ENCODE results near the gene EIF4A3.

GRCh38 chr17:80130992-80131391 is 15.9 kb downstream of the EIF4A3 start:
- TF ChIP-seq PATZ1 (CRISPR knock-in tag; IDR thresholded peaks at IDR 0.05; ENCODE audit: borderline replicate concordance) (no peak), ZFP30 (CRISPR knock-in tag; IDR thresholded peaks at IDR 0.05) (no peak), ZNF565 (CRISPR knock-in tag; conservative IDR thresholded peaks at IDR 0.05; ENCODE audit: low read depth) (no peak), BACH2 (CRISPR knock-in tag; IDR thresholded peaks at IDR 0.05; ENCODE audit: borderline replicate concordance) (no peak), RARB (CRISPR knock-in tag; IDR thresholded peaks at IDR 0.05) (no peak), TOX (CRISPR knock-in tag; IDR thresholded peaks at IDR 0.05; ENCODE audit: borderline replicate concordance) (no peak), ZC3H10 (CRISPR knock-in tag; IDR thresholded peaks at IDR 0.05) (no peak), ARNTL (CRISPR knock-in tag; IDR thresholded peaks at IDR 0.05; ENCODE audit: borderline replicate concordance, low read depth) (no peak), PPARA (CRISPR knock-in tag; IDR thresholded peaks at IDR 0.05; ENCODE audit: borderline replicate concordance) (no peak), TSHZ2 (CRISPR knock-in tag; IDR thresholded peaks at IDR 0.05) (no peak), TCF4 (CRISPR knock-in tag; IDR thresholded peaks at IDR 0.05; ENCODE audit: borderline replicate concordance) (no peak)

All from SK-N-SH treated with all-trans-retinoic acid at 6 μM for 48 hours (cell line).